Umbilical cord (tissue), 1 donor: ENCODE results near the gene GKN1. TPM values are rescaled to one million over a fixed set of nuclear protein-coding genes. Genes with fewer than 3 reads are reported as not detected.

Experiments
- total RNA-seq: library from RNA; depleted of rRNA; stranded (reverse); fragments of >200 nt; gene quantifications from one replicate; pipeline ENCODE4 v1.2.3, GENCODE V29; 2014; ENCODE audit warnings: low replicate concordance; ENCODE audit not compliant: insufficient read depth

Gene GKN1
- total RNA-seq, 1 donor from 2014 or later, result not detected

Other genes starting within 250 kb of the GKN1 start
- gene ARHGAP25, start 239.8 kb upstream of the GKN1 start, total RNA-seq, result 7.7 TPM
- 0.48 TPM for gene BMP10, start 103.2 kb upstream of the GKN1 start, total RNA-seq
- 0.96 TPM for gene GKN2, start 21.7 kb upstream of the GKN1 start, total RNA-seq
- gene ANTXR1, start 38.5 kb downstream of the GKN1 start, total RNA-seq, result 137 TPM